Retina (tissue), 1 donor: ENCODE results near the gene ELMO1.

Experiments
- DNase-seq: peaks from one replicate; pipeline ENCODE4 v3.0.0-alpha.2; 2016

ELMO1 gene

DNA sequence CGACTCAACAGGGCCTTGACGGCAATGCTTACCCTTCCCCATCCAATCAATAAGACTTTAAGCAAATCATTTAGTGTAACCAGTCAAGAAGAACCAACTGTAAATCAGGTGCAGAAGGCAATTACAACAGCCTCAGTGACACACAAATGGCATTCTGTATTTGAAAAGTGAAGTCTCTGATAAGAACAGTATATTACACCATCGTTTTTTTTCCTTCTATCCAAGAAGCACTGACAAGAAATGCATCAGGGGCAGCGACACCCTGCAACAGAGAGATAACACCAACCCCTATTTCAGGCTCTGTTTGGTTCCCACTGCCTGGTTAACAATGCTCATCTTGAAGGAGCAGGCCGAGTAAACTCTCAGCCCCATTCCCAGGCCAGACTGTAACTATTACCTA lies 520.4 kb downstream of the ELMO1 start:
- DNase-seq = no peak

DNA sequence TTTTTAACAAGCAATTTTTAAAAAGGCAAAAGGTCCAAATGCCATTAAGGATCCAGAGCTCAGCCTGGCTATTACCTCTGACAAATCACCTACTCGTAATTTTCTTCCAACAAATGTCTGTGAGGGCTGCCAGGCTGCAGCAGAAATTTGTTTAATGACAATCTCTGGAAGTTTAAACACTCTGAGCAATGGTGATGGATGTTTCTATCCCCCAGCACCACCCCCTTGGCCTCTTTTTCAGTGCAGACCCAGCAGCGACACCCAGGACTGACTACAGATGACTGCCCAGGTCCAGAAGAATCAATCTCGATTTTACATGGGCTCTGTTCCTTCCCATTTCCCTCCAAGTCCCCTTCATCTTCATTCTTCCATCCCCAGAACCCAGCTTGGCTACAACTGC lies 523.0 kb downstream of the ELMO1 start:
- no peak for DNase-seq

DNA sequence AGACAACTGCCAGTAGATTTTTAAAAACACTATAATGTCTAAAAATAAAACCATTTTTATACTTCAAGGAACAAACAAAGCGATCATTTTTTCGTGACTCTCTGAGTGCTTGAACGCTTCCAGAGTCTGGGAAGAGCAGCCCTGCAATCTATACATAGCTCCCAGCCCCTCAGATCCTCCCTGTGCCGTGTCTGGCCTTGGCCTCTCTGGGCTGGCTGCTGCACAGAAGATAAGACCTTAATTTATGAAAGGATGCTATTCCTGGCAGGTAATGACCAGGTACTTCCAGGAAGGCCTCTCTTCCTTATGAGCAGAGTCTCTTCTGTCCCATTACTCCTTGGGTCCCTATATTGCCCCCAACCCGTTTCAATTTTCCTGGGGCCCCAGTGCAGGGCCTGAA lies 523.5 kb downstream of the ELMO1 start:
- DNase-seq = no peak

DNA sequence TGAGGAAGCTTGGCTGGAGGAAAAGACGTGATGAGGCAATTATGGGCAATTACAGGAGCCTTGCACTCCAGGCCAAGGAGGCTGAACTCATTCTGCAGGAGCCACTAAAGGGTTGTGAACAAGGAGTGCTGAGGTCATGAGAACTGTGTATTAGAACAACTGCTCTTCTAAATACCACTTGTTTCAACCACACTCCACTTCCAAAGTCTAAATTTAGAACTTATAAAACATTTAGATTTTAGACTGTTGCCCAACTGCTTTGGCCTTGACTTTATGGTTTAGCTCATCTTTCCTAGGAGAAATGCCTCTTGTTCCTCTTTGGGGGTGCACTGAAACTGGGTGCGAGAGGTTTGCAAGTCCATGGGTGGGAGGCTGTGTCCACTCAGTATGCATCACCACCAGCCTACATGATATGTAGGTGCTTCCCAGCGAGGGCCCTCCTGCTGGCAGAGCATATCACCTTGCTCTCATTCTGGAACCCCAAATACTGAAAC lies 524.7 kb downstream of the ELMO1 start:
- DNase-seq = no peak

DNA sequence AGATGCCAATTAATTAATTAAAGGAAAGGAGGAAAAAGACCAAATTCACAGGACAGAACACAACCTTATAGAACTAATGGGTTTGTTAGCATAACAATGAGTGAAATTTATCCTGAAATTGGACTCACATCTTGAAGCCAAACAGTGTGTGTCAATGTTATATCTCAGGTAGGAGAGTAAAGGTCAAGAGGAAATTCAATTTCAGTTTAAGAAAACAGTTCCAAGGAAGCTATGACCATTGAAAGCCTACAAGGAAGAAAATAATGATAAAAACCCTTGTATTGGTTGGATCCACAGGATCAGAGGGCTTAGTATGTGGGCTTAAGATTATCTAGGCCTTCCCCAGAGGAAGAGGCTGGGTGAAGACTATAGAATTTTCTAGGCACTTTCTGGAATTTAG lies 525.5 kb downstream of the ELMO1 start:
- DNase-seq = no peak

DNA sequence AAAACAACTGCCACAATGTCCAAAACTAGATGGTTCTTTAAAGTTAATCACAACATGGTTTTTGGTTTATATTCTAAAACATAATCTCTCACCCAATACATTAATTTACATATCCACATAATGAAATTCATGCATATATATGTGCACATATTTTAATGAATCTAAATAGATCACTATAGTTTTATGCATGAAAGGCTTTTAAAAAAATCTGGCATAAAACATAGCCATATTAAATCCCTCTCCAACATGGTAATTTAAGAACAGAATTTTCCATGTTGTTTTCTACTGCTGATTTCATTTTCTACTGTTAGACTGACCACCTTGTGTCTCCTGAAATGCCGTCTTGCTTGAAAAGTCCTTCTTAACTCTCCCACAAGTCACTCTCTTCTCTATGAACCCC lies 528.2 kb downstream of the ELMO1 start:
- DNase-seq = no peak

DNA sequence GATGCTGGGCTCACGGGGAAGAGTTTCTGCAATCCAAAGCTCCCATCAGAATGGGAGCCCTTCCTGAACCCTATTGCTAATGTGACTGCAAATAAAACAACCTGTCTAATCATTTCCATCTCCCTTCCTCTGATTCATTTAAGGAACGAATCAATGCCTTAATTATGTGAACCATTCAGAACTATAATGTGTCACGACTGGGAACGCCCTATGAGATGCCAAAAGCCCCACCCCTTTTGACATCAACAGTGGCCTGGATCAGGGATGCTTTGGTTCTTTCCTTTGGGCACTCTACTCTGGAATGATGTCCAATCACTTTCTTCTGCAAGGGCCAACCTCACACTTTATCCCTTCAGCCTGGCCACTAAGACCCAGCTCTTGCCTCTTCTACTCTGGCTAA lies 528.9 kb downstream of the ELMO1 start:
- DNase-seq = no peak

DNA sequence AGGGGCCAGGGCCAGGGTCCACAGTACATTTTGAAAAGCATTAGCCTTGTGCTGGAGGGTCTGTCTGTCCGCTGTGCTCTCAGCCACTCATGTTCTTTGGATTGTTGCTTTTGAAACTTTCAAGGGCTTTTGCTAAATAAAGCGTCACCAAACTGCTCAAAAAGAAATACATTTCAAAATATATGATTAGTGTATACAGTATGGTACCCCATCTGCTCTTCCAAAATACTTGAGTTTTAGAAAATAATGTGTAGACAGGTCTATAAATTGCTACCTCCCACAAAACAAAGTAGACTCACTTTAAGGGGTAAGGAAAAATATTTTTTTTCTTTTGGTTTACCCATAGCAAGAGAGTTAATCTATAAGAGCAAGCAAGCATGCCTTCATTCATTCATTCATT lies 530.1 kb downstream of the ELMO1 start:
- no peak for DNase-seq

DNA sequence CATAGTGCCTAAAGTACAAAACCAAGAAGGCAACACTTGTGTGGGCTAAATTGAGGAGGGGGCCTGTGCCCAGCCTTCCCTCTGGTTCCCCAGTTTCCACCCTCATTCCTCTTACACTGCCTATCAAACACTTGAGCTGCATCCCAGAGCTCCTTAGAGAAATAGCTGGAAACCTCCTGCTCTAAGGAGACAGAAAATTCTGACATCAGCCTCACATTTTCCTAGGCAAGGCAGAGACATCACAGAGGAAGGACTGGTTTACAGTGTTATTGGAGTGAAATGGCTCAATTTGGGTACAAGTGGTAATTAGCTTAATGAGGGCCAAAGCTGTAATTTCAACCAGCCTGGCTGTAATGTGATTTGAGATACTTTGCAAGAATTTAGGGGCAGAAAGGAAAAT lies 532.0 kb downstream of the ELMO1 start:
- DNase-seq = no peak

DNA sequence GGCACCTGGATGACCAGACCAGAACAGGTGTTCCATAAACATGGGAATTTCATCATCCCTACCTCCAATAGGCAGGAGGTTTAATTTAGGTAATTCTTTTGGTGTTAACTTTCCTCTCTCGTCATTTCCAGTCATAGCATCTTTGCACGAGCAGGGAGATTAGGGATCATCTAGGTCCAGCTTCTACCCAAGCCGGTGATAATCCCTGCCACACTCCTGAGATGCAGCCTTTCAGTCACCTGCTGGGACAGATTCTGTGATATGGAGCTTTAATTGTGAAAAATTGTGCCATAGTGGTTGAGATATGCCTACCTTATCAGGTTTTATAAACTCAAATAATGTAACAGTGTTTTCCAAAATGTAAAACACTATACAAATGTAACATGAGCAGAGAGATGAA lies 532.5 kb downstream of the ELMO1 start:
- DNase-seq = no peak

DNA sequence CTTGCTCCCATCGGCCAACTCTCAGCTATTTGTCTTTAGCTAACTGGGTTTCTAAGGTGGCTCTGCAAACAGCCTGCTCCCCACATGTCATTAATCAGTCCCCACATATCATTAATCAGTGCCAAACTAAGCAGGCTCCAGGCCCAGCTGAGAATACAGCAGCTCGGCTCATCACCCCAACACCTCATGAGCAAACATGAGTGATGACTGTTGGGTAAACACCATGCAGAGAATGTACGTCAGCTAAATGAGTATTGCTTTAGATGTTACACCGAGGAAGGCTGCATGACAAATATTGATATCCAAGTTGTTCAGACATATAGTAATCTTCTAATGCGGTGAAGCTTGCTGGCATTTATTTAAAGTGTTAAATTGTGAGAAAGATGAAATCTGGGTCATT lies 536.9 kb downstream of the ELMO1 start:
- no peak for DNase-seq

DNA sequence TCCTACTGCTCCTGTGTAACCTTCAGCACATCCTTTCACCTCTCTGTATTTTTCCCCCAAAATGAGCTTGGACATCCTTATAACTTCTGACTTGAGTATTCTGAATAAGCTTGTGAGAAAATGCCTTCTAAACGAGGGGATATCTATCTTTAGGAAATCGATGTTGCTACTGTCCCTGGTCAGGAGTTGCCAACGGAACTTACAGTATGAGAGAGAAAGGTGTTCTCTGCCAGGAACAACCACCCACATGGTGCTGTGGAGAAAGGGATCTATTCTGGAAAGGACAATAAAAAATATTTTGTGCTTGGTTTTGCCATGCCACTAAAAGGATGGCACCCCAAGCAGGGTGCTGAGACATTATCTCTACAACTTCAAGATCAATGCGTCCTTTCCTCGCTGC lies 537.8 kb downstream of the ELMO1 start:
- no peak for DNase-seq

DNA sequence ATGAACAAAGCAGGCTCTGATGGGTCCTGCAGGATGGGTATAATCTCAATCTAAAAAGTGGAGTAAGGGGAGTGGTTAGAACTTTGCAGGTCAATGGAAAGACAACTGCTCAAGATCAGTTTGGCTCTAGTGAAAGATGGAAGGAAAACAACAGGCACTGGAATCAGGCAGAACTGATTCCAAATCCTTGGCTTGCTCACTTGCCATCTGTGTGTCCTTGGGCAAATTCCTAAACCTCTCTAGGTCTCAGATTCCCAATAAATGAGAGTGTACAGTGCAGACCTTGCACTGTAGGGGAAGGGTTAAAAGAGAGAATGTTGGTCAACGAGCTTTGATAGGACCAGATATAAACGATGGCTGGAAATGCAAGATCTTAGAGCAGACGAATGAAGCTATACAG lies 538.3 kb downstream of the ELMO1 start:
- no peak for DNase-seq

DNA sequence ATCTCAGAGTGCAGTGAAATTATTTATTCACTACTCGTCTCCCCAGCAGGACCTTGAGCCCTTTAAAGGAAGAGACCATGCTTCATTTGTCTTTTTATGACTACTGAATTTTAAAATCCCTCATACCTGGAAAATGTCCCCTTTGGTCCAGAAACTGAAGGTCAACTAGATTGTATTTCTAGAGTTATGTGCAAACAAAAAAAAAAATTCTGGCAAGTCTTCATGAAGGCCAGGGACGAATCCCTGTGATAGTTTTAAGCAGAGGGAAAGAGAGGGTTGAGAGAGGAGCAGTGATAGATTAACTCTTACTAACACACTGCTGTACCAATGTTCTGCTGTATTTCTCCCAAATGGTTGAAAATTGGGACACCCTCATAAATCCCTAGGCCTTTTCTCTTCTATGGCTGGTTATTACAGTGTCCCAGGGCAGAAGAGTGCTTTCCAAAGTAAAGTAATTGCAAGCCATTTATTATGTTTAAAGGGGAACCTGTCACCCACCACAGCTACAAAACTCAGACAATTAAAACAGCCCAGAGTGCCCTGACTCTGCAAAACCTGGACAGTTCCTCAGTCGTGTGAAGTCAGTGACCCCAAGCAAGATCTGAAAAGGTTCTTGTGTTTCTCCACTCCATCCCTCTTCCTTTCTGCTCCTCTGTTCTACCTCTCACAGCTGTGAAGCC lies 541.6 kb downstream of the ELMO1 start:
- DNase-seq = no peak

DNA sequence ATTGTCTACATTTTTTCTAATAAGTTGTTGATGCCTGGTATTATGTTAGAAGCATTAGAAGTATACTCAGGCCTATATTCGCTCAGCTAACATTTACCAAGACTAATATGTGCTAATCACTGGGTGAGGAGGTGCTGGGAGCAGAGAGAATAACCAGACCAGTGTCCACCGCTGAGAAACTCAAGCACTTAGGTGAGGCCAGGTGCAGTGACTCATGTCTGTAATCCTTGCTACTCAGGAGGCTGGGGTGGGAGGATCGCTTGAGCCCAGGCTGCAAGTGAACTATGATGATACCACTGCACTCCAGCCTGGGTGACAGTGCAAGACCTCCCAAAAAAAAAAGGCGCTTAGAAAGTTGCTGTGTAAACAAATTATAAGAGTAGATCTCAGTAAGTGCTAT lies 542.2 kb downstream of the ELMO1 start:
- no peak for DNase-seq

DNA sequence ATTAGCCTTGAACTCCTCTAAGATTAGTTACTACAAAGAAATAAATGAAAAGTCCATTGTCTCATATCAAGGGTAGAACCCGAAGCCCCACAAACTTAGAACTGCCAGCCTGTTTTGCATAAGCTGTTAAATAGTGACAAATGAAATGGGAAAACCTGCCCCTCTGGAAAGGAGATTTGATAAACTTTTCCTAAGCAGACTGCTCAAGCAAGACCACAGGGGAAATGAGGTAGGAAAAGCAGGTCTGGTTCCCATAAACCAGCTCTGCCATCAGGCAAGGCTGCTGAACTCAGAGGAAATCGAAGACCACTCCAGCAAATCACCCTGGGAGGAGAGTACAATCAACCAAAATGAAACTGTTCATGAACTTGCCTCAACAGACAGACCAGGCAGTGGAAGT lies 542.8 kb downstream of the ELMO1 start:
- DNase-seq = no peak

DNA sequence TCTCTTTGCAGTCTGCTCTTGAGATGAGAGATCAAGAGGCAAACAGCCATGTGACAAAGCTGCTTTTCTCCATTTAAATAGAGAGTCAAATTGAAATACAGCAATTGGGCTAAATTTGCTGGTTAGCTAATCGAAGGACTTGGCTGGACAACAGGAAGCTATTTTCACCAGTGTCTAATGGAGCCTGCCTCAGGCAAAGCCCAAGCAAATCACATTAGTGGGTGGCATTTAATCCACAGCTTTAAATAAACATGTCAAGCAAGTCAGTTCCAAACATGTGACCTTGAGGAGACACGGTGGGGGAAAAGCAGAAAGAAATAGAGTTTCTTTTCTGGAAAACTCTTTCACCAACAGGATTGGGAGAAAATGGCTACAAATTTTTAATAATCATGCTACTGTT lies 543.9 kb downstream of the ELMO1 start:
- no peak for DNase-seq

DNA sequence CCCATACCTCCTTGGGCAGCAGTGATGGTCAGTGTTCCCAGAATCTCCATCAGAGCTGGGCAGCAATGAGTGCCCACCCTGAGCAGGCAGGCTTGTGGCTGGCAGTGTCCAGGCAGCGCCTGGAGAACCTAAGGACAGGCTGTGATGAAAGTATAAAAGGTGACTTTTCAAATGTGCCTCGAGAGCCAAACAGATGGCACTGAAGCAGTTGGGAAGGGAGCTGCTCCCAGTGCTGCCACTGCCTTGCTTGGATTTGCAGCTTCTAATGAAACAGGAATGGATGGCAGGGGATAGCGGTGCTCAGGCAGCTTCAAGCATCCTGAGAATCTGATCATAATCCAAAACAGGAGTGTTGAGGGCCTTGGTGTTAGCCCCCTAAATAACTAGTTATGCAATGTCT lies 544.6 kb downstream of the ELMO1 start:
- no peak for DNase-seq

DNA sequence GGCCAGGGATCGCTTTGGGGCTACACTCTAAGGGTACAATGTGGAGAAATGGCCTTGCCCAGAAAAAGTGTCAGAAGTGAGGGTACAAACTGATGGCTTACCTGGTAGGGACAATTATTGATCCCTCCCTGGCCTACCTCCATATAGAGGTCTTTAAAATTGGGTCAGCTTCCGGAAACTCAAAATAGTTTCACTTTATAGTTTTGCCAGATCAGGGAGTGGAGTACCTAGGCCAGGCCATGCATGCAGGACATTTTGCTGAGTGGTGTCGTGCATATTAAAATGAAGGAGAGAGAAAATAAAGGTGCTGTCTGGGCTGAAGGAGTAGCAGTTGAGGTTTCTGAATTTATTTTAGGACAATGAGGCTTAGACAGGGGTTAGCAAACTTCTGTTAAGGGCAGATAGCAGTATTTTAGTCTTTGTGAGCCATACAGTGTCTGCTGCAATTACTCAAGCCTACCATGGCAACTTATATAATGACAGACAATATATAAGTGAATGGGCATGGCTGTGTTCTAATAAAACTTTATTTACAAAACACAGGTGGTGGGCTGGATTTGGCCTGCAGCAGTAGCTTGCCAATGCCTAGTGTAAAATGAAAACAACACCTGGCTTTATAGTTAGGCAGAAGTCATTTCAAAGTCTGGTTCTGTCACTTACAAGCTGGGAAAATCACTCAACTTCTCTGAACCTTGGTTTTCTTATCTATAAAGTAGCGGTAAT lies 547.5 kb downstream of the ELMO1 start:
- no peak for DNase-seq

DNA sequence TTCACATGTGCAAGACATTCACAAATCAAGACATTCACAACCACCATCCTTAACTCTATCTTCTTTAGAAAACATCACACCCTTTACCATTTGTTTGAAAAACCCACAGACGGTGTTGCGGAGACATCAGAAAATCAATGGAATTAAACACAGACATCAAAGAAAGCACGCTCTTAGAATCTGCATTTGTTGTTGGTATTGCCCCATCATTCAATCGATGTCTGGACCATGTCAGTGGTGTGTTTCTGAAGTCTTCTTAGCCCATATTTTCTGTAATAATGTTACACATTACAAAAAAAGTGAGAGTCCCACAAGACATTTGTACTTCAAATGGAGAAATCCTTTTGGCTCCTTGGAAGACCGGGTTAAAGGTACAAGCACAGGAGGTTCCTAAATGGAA lies 550.5 kb downstream of the ELMO1 start:
- no peak for DNase-seq

DNA sequence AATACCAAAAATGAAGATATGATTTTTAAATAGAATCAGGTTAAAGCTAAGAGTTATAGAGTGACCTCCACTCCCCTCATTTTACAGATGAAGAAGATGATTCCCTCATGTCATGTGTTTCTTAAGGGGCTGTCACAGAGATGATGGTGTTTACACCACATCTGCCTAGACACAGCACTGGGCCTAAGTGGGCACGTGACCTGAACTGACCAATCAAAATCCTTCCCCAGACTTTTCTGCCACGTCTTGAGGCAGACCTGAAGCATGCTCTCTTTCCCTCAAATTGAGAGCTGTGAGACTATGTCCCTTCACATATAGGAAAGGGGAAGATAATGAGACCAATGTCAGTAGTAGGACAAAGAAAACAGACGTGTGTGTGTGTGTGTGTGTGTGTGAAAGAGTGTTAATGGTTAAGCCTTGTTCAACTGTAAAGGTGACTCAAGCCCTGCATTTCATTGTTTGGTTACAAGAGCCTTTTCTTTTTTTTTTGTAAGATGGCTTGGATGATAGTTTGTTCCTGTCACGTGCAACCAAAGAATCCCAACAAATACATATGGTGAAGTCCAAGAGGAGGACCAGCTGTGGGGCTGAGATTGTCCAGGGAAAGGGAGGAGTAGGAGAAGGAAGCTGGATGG lies 551.6 kb downstream of the ELMO1 start:
- no peak for DNase-seq

DNA sequence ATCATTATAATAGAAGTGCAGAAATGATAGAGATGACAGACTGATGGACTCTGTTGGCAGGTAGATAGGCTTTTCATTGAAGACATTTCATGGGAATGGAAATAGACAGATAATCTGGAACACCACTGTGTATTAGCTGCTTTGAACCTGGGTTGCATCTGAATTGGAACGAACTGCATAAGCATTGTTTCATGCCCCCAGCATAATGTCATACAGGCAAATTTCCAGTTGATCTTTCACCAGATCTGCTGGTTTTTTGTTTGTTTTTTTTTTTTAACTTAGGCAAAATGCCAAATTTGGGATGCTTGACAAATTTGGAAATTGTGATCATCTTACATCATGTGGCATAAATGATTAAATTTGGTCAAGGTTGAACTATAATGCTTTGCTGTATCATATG lies 552.2 kb downstream of the ELMO1 start:
- no peak for DNase-seq

DNA sequence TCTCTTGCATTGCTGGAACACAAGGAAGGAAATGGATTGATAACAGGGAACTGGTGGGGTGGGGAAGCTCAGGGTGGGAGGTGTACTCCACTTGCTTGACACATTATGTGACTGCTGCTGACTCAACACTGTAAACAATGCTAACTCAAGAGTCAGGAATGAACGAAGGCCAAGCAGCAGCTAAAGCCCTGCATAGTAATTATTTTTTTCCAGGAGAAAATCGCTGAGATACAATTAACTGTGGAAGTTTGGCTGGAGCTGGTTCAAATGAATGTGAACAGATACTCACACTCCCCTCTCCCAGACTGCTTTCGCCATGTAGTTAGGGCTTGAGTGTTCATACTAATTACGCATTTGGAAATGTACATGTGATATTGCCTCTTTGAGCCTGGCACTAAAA lies 553.5 kb downstream of the ELMO1 start:
- no peak for DNase-seq

DNA sequence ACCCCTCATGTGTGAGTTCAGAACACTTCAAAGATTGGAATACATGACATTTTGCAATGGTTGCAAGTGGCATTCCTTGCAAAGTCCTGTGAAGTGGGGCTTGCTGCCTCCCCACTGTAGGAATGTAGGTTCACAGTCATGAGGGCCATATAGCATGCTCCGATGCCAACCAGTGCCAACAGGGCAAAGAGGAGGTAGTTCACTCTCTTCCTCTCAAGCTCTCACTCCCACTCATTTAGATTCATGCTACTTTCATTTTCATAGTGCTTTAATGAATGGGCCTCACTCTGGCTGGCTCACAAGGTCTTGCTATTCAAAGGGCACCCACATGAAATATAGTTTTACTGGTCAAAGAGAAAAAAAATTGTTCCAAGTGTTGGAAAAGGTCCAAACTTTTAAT lies 554.5 kb downstream of the ELMO1 start:
- no peak for DNase-seq
